WTC11 (cell line): Measurements from ENCODE around the gene GUCY2D. TPM values are rescaled to one million over a fixed set of nuclear protein-coding genes. Genes with fewer than 3 reads are reported as not detected.

ENCODE experiments used
- ATAC-seq: fragments of 200-7000 bp; cut with Tn5 transposase; 2 replicates; pipeline ENCODE4 v1.10.0; 2021; ENCODE audit warnings: mild to moderate bottlenecking, moderate library complexity
- CTCF ChIA-PET: fragments of 300-600 bp; sonication (Branson Sonifier 250); formaldehyde crosslinking; loops from one replicate; lab custom pipeline; 2021; ENCODE audit warnings: antibody characterized with exemption; lab: Charles Lee
- POLR2A ChIA-PET: fragments of 350-600 bp; sonication (Branson Sonifier 250); formaldehyde crosslinking; loops from one replicate; lab custom pipeline; 2021; ENCODE audit warnings: antibody characterized with exemption; lab: Charles Lee
- DNase-seq: peaks from one replicate; pipeline ENCODE4 v3.0.0; 2021; ENCODE audit warnings: low spot score
- H3K27ac Mint-ChIP-seq: 2 replicates; pipeline ENCODE4 v1.8.0; 2021; ENCODE audit warnings: mixed read lengths
- H3K27me3 Mint-ChIP-seq: 2 replicates; pipeline ENCODE4 v1.8.0; 2021; ENCODE audit warnings: low read depth, mild to moderate bottlenecking, moderate library complexity, mixed read lengths
- H3K36me3 Mint-ChIP-seq: 2 replicates; pipeline ENCODE4 v1.8.0; 2021; ENCODE audit warnings: mixed read lengths
- H3K4me1 Mint-ChIP-seq: 2 replicates; pipeline ENCODE4 v1.8.0; 2022; ENCODE audit warnings: mixed read lengths
- H3K4me3 Mint-ChIP-seq: 2 replicates; pipeline ENCODE4 v1.8.0; 2021; ENCODE audit warnings: mild to moderate bottlenecking, moderate library complexity, mixed read lengths
- H3K9me3 Mint-ChIP-seq: 2 replicates; pipeline ENCODE4 v1.8.0; 2021; ENCODE audit warnings: mixed read lengths
- AFF4 ChIP-seq: sonication (generic); formaldehyde crosslinking; IDR thresholded peaks from 2 replicates; pipeline ENCODE4 v1.8.1; 2023; ENCODE audit warnings: mild to moderate bottlenecking, missing genetic modification reagents, borderline replicate concordance
- ATF1 ChIP-seq: sonication (generic); formaldehyde crosslinking; IDR thresholded peaks from 2 replicates; pipeline ENCODE4 v1.8.1; 2023; ENCODE audit warnings: mild to moderate bottlenecking, moderate library complexity, missing genetic modification reagents
- ATF2 ChIP-seq: sonication (generic); formaldehyde crosslinking; IDR thresholded peaks from 2 replicates; pipeline ENCODE4 v1.8.1; 2022; ENCODE audit warnings: low read depth, missing genetic modification reagents, borderline replicate concordance
- CBFB ChIP-seq: sonication (generic); formaldehyde crosslinking; IDR thresholded peaks from 2 replicates; pipeline ENCODE4 v1.8.1; 2022; ENCODE audit warnings: mild to moderate bottlenecking, low read depth, missing genetic modification reagents
- CREB1 ChIP-seq: sonication (generic); formaldehyde crosslinking; IDR thresholded peaks from 2 replicates; pipeline ENCODE4 v1.8.0; 2023; ENCODE audit warnings: mild to moderate bottlenecking, missing genetic modification reagents
- CREM ChIP-seq: sonication (generic); formaldehyde crosslinking; IDR thresholded peaks from 2 replicates; pipeline ENCODE4 v1.8.1; 2022; ENCODE audit warnings: mild to moderate bottlenecking, missing genetic modification reagents, moderate library complexity
- ERG ChIP-seq: fragments of 250-450 bp; sonication (Bioruptor Pico); IDR thresholded peaks from 2 replicates; pipeline ENCODE4 v1.8.0; 2021; ENCODE audit warnings: mild to moderate bottlenecking
- ETV6 ChIP-seq: sonication (generic); formaldehyde crosslinking; IDR thresholded peaks from 2 replicates; pipeline ENCODE4 v1.8.1; 2022; ENCODE audit warnings: mild to moderate bottlenecking, missing genetic modification reagents
- FOXJ3 ChIP-seq: sonication (generic); formaldehyde crosslinking; IDR thresholded peaks from 2 replicates; pipeline ENCODE4 v1.9.0; 2021; ENCODE audit warnings: missing genetic modification reagents, mild to moderate bottlenecking, borderline replicate concordance
- FOXK1 ChIP-seq: sonication (generic); formaldehyde crosslinking; IDR thresholded peaks from 2 replicates; pipeline ENCODE4 v1.8.0; 2022; ENCODE audit warnings: mild to moderate bottlenecking, moderate library complexity, missing genetic modification reagents
- HMGXB4 ChIP-seq: sonication (generic); formaldehyde crosslinking; IDR thresholded peaks from 2 replicates; pipeline ENCODE4 v1.8.1; 2023; ENCODE audit warnings: mild to moderate bottlenecking, moderate library complexity, missing genetic modification reagents
- IRF2 ChIP-seq: sonication (generic); formaldehyde crosslinking; IDR thresholded peaks from 2 replicates; pipeline ENCODE4 v1.8.0; 2022; ENCODE audit warnings: low read depth, missing genetic modification reagents, borderline replicate concordance
- KAT7 ChIP-seq: sonication (generic); formaldehyde crosslinking; IDR thresholded peaks from 2 replicates; pipeline ENCODE4 v1.8.1; 2023; ENCODE audit warnings: missing genetic modification reagents, mild to moderate bottlenecking, borderline replicate concordance
- MLX ChIP-seq: sonication (generic); formaldehyde crosslinking; IDR thresholded peaks from 2 replicates; pipeline ENCODE4 v1.8.1; 2023; ENCODE audit warnings: mild to moderate bottlenecking, missing genetic modification reagents, moderate library complexity
- NR2C2 ChIP-seq: sonication (generic); formaldehyde crosslinking; IDR thresholded peaks from 2 replicates; pipeline ENCODE4 v1.8.0; 2022; ENCODE audit warnings: mild to moderate bottlenecking, missing genetic modification reagents
- OVOL2 ChIP-seq: fragments of 250-450 bp; sonication (Bioruptor Pico); IDR thresholded peaks from 2 replicates; pipeline ENCODE4 v1.9.0; 2021; ENCODE audit warnings: mild to moderate bottlenecking, borderline replicate concordance
- RELA ChIP-seq: sonication (generic); formaldehyde crosslinking; IDR thresholded peaks from 2 replicates; pipeline ENCODE4 v1.8.1; 2022; ENCODE audit warnings: missing genetic modification reagents, mild to moderate bottlenecking, borderline replicate concordance
- SMAD4 ChIP-seq: sonication (generic); formaldehyde crosslinking; IDR thresholded peaks from 2 replicates; pipeline ENCODE4 v1.8.0; 2022; ENCODE audit warnings: mild to moderate bottlenecking, missing genetic modification reagents
- SOX15 ChIP-seq: fragments of 250-450 bp; sonication (Bioruptor Pico); IDR thresholded peaks from 2 replicates; pipeline ENCODE4 v1.9.0; 2021; ENCODE audit warnings: mild to moderate bottlenecking
- TEAD4 ChIP-seq: sonication (generic); formaldehyde crosslinking; IDR thresholded peaks from 2 replicates; pipeline ENCODE4 v1.8.0; 2022; ENCODE audit warnings: mild to moderate bottlenecking, missing genetic modification reagents
- ZMAT4 ChIP-seq: fragments of 250-450 bp; sonication (Bioruptor Pico); IDR thresholded peaks from 2 replicates; pipeline ENCODE4 v1.9.0; 2021; ENCODE audit warnings: mild to moderate bottlenecking
- ZNF423 ChIP-seq: fragments of 250-450 bp; sonication (Bioruptor Pico); IDR thresholded peaks from 2 replicates; pipeline ENCODE4 v2.1.2; 2022; ENCODE audit warnings: mild to moderate bottlenecking, moderate library complexity
- ZNF512 ChIP-seq: sonication (generic); formaldehyde crosslinking; IDR thresholded peaks from 2 replicates; pipeline ENCODE4 v1.8.1; 2022; ENCODE audit warnings: missing genetic modification reagents, borderline replicate concordance
- total RNA-seq: library from RNA; stranded (reverse); gene quantifications from 3 replicates; pipeline ENCODE4 v1.2.3, GENCODE V29; 2021

GUCY2D gene
- total RNA-seq, 1 experiment from 2014 or later = 0.87 TPM

- peaks cover 2% of the 10 kb centered on the region for H3K27me3 Mint-ChIP-seq
- TF ChIP-seq ZNF423 (CRISPR knock-in tag) = no peak
- no peak for TF ChIP-seq NR2C2
- no peak for TF ChIP-seq ETV6 (CRISPR knock-in tag)
- TF ChIP-seq CREB1 = no peak
- TF ChIP-seq ATF2 = no peak
- TF ChIP-seq SMAD4 (CRISPR knock-in tag) = no peak
- TF ChIP-seq CBFB (CRISPR knock-in tag) = no peak
- no peak for TF ChIP-seq FOXJ3 (CRISPR knock-in tag)
- no peak for TF ChIP-seq CREM (CRISPR knock-in tag)
- TF ChIP-seq ZNF512 (CRISPR knock-in tag) = no peak
- TF ChIP-seq ATF1 = no peak
- TF ChIP-seq AFF4 (CRISPR knock-in tag) = no peak
- no peak for TF ChIP-seq OVOL2 (CRISPR knock-in tag)
- no peak for TF ChIP-seq ERG (CRISPR knock-in tag)
- H3K9me3 Mint-ChIP-seq = no peaks in the 10 kb centered on the region
- no peak overlapping the region for H3K4me3 Mint-ChIP-seq
- CTCF ChIA-PET = interaction anchor here (1.0 to 1.7 kb wide), 10 partner anchors 12 to 301 kb away, joined by 3 to 6 read pairs (median 4); no protein-coding TSS in a partner anchor
- no peaks in the 10 kb centered on the region for H3K36me3 Mint-ChIP-seq
- POLR2A ChIA-PET = interaction anchor here (0.6 kb wide), 1 partner anchor 325 kb away, joined by 4 read pairs; no protein-coding TSS in a partner anchor
- ATAC-seq = peak; percentile 35; the same call in 1 of the 2 replicates
- H3K27ac Mint-ChIP-seq = no peak overlapping the region
- DNase-seq = no peak
- H3K4me1 Mint-ChIP-seq = peaks cover 15% of the 10 kb centered on the region
Measured at GRCh38 chr17:8044819-8045810, 42.7 kb downstream of the GUCY2D start.

GRCh38 chr17:8046306-8046928 lies 44.0 kb downstream of the GUCY2D start:
- no peaks in the 10 kb centered on the region for H3K9me3 Mint-ChIP-seq
- no peak for TF ChIP-seq IRF2
- no peak for TF ChIP-seq MLX
- TF ChIP-seq ZMAT4 (CRISPR knock-in tag) = no peak
- TF ChIP-seq KAT7 (CRISPR knock-in tag) = no peak
- no peak for TF ChIP-seq HMGXB4 (CRISPR knock-in tag)
- TF ChIP-seq SOX15 = no peak
- no peak for TF ChIP-seq NR2C2
- no peak for TF ChIP-seq TEAD4 (CRISPR knock-in tag)
- TF ChIP-seq RELA (CRISPR knock-in tag) = no peak
- no peak for TF ChIP-seq FOXK1 (CRISPR knock-in tag)

More at GRCh38 chr17:8046306-8046928, 44.0 kb downstream of the GUCY2D start:
- Mint-ChIP-seq H3K27me3 (peaks cover 3% of the 10 kb centered on the region; the same call in 1 of the 2 replicates), H3K36me3 (no peaks in the 10 kb centered on the region), H3K4me3 (no peak overlapping the region), H3K4me1 (peaks cover 6% of the 10 kb centered on the region), H3K27ac (no peak overlapping the region)
- ATAC-seq = no peak
- POLR2A ChIA-PET = no interaction called here
- no peak for DNase-seq
- CTCF ChIA-PET = interaction anchor here (0.7 to 1.6 kb wide), 8 partner anchors 11 to 303 kb away, joined by 3 to 6 read pairs (median 4); partner anchors contain the start of gene CHD3
